Trophoblast cell (in vitro differentiated cells and primary cell): ENCODE data around the gene FAM120B.

Experiments used
- DNase-seq, 2 donors: peaks; one replicate each; pipeline ENCODE4 v3.0.0-alpha.2; 2016
- H2AFZ ChIP-seq: 2 replicates; pipeline ENCODE4 v1.6.1; 2013; ENCODE audit warnings: low read length, moderate library complexity, mild to moderate bottlenecking; ENCODE audit not compliant: insufficient read depth, poor library complexity
- H2AK5ac ChIP-seq: 2 replicates; pipeline ENCODE4 v1.6.1; 2013; ENCODE audit warnings: mild to moderate bottlenecking, low read length
- H2BK120ac ChIP-seq: 2 replicates; pipeline ENCODE4 v1.6.1; 2013; ENCODE audit warnings: low read length, mild to moderate bottlenecking, moderate library complexity; ENCODE audit not compliant: insufficient read depth, poor library complexity
- H2BK12ac ChIP-seq: 2 replicates; pipeline ENCODE4 v1.6.1; 2013; ENCODE audit warnings: mild to moderate bottlenecking, low read length, moderate library complexity
- H2BK5ac ChIP-seq: 2 replicates; pipeline ENCODE4 v1.6.1; 2013; ENCODE audit warnings: low read length, low read depth, moderate library complexity, mild to moderate bottlenecking; ENCODE audit not compliant: poor library complexity
- H3K14ac ChIP-seq: 2 replicates; pipeline ENCODE4 v1.6.1; 2013; ENCODE audit warnings: mild to moderate bottlenecking, low read length
- H3K18ac ChIP-seq: 2 replicates; pipeline ENCODE4 v1.6.1; 2013; ENCODE audit warnings: mild to moderate bottlenecking, low read length
- H3K23ac ChIP-seq: 2 replicates; pipeline ENCODE4 v1.6.1; 2013; ENCODE audit warnings: low read length
- H3K27ac ChIP-seq: 2 replicates; pipeline ENCODE4 v1.5.1; 2013; ENCODE audit warnings: low read depth, mild to moderate bottlenecking, inconsistent platforms, low read length, moderate library complexity
- H3K27me3 ChIP-seq: 2 replicates; pipeline ENCODE4 v1.6.1; 2013; ENCODE audit warnings: inconsistent platforms, mild to moderate bottlenecking, low read length, moderate library complexity; ENCODE audit not compliant: insufficient read depth
- H3K36me3 ChIP-seq, 2 experiments: 1 replicate in 1 of 2; 2 replicates in 1 of 2; pipeline ENCODE4 v1.6.1; 2013; ENCODE audit warnings: low read length in 2 of 2, mild to moderate bottlenecking in 2 of 2, moderate library complexity in 1 of 2; ENCODE audit not compliant: insufficient read depth in 2 of 2, control insufficient read depth in 1 of 2
- H3K4ac ChIP-seq: 2 replicates; pipeline ENCODE4 v1.6.1; 2013; ENCODE audit warnings: low read depth, mild to moderate bottlenecking, low read length, moderate library complexity
- H3K4me1 ChIP-seq, 2 experiments: 1 replicate in 1 of 2; 2 replicates in 1 of 2; pipeline ENCODE4 v1.6.1; 2013; ENCODE audit warnings: low read length in 2 of 2, mild to moderate bottlenecking in 2 of 2, moderate library complexity in 1 of 2; ENCODE audit not compliant: insufficient read depth in 2 of 2, control insufficient read depth in 1 of 2
- H3K4me2 ChIP-seq: 2 replicates; pipeline ENCODE4 v1.6.1; 2013; ENCODE audit warnings: inconsistent platforms, mild to moderate bottlenecking, low read length, moderate library complexity
- H3K4me3 ChIP-seq: 2 replicates; pipeline ENCODE4 v1.5.1; 2013; ENCODE audit warnings: mild to moderate bottlenecking, low read depth, low read length, inconsistent platforms
- H3K79me1 ChIP-seq: one replicate; pipeline ENCODE4 v1.6.1; 2013; ENCODE audit warnings: low read length
- H3K79me2 ChIP-seq: 2 replicates; pipeline ENCODE4 v1.6.1; 2013; ENCODE audit warnings: low read length, mild to moderate bottlenecking; ENCODE audit not compliant: control insufficient read depth, insufficient read depth, poor library complexity
- H3K9ac ChIP-seq: 2 replicates; pipeline ENCODE4 v1.6.1; 2013; ENCODE audit warnings: mild to moderate bottlenecking, low read length
- H3K9me3 ChIP-seq: 2 replicates; pipeline ENCODE4 v1.6.1; 2013; ENCODE audit warnings: low read depth, mild to moderate bottlenecking, control low read depth, inconsistent platforms, low read length; ENCODE audit not compliant: insufficient read depth
- H4K12ac ChIP-seq: 2 replicates; pipeline ENCODE4 v1.6.1; 2013; ENCODE audit warnings: low read depth, mild to moderate bottlenecking, low read length, moderate library complexity
- H4K8ac ChIP-seq: 2 replicates; pipeline ENCODE4 v1.6.1; 2013; ENCODE audit warnings: low read depth, mild to moderate bottlenecking, low read length, moderate library complexity
- H4K91ac ChIP-seq: one replicate; pipeline ENCODE4 v1.6.1; 2013; ENCODE audit warnings: low read depth, mild to moderate bottlenecking, low read length, moderate library complexity
- WGBS: extraction: QIAGEN DNeasy Blood & Tissue Kit; methylation state at CpG from one replicate; pipeline ENCODE4 v1.1.7; 2013; ENCODE audit warnings: missing lambda C conversion rate; ENCODE audit not compliant: insufficient read length, insufficient coverage; ENCODE audit errors: extremely low coverage; 5-methylcytosine and 5-hydroxymethylcytosine counted together

The FAM120B gene

DNA sequence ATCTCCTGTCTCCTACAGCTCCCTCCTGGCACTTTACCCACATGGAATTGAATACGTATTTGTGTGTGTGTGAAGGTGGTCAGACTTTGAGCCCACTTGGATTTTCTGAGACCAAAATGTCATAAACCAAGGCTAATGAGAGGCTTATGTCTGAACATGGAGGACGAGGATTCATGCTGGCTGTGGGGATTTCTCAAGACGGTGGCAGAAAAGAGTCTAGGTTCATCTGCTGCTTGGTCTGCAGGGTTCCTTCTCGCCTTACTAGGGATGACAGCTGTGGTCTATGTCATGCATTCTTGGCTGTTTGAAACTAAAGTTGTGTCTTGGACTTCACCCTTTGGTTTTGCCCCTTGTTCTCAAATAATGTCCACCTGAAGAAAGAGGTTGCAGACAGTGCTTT is 58.6 kb downstream of the FAM120B start:
- Histone ChIP-seq H2AFZ (no peak overlapping the region), H4K91ac (no peak overlapping the region), H2BK5ac (no peak overlapping the region), H2BK120ac (no peak overlapping the region), H4K8ac (no peak overlapping the region), H3K9me3 (no peaks in the 10 kb centered on the region), H3K4me3 (no peak overlapping the region), H3K79me2 (no peaks in the 10 kb centered on the region), H3K4me2 (no peak overlapping the region), H3K18ac (no peak overlapping the region), H3K27ac (no peak overlapping the region), H3K4me1 (no peaks in the 10 kb centered on the region), H4K12ac (no peak overlapping the region), H3K14ac (no peak overlapping the region), H3K23ac (no peak overlapping the region), H3K27me3 (no peaks in the 10 kb centered on the region), H3K4ac (no peak overlapping the region), H2BK12ac (no peak overlapping the region), H3K9ac (no peak overlapping the region), H3K79me1 (no peaks in the 10 kb centered on the region), H2AK5ac (no peak overlapping the region), H3K36me3 (peaks cover 16 to 17% of the 10 kb centered on the region in 2 experiments)
- WGBS = no CpG with 5 or more reads among the region's 4 CpGs
- no peak for DNase-seq

DNA sequence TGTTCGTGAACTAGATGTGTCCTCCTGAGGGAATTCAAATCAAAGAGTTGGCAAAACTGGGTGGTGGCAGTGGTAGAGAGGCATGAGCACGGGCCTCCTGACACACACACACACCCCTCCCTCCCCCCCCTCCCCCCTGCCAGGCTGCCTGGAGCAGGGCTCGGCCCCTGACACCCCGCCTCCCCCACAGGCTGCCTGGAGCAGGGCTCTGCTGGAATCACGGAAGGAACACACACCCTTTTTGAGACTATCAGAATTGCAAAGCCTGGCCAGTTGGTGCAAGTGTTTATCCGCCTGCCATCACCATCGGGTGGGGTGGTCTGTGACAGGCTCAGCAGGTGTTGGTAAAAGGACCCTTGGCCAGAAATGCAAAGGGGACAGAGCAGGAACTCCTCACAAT is 59.0 kb downstream of the FAM120B start:
- H2AK5ac ChIP-seq = no peak overlapping the region
- WGBS = no CpG with 5 or more reads among the region's 7 CpGs
- H2BK5ac ChIP-seq = no peak overlapping the region
- no peak overlapping the region for H3K27ac ChIP-seq
- H3K36me3 ChIP-seq = peaks cover 14 to 18% of the 10 kb centered on the region in 2 experiments
- no peak overlapping the region for H3K23ac ChIP-seq
- H2BK120ac ChIP-seq = no peak overlapping the region
- H3K4me1 ChIP-seq = no peaks in the 10 kb centered on the region
- H3K79me1 ChIP-seq = no peaks in the 10 kb centered on the region
- no peak overlapping the region for H3K18ac ChIP-seq
- H3K27me3 ChIP-seq = no peaks in the 10 kb centered on the region
- H3K79me2 ChIP-seq = no peaks in the 10 kb centered on the region
- H3K4me2 ChIP-seq = no peak overlapping the region
- no peak overlapping the region for H3K9ac ChIP-seq
- H4K8ac ChIP-seq = no peak overlapping the region
- H3K4ac ChIP-seq = no peak overlapping the region
- no peak overlapping the region for H2AFZ ChIP-seq
- DNase-seq = no peak
- H4K91ac ChIP-seq = no peak overlapping the region
- no peak overlapping the region for H4K12ac ChIP-seq
- H3K9me3 ChIP-seq = no peaks in the 10 kb centered on the region
- no peak overlapping the region for H2BK12ac ChIP-seq
- H3K14ac ChIP-seq = no peak overlapping the region
- no peak overlapping the region for H3K4me3 ChIP-seq

DNA sequence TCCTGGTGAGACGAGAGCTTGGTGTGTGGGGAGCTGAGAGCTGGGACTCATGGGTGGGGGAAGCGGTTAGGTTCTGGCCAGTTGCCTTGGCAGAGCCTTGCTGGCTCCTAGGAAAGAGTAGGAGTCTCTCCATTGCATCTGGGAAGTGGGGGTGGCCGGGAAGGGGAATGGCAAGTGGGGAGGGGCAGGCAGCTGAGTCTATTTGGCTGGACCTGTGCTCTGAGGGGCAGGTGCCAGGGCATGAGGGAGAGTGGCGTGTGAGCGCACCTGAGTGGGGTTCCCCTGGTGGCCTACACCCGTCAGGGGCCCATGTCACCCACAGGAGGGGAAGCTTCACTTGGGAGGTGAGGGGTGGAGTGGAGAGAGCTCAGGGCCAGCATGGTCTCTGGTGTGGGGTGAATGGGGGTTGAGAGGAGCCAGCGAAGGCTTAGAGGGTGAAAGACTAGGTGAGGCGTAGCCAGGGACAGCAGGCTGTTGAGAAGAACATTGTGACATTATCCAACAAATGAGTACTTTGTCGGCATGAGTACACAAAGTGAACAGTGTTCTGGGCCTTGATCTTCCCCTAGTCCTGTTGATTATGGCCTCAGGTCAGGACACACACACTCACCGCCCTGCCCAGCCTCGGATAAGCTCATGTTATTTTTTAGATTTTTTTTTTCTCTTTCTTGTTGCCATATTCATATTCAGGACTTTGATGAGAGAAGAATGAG is 59.8 kb downstream of the FAM120B start:
- no peak overlapping the region for H2BK5ac ChIP-seq
- peaks cover 10 to 15% of the 10 kb centered on the region in 2 experiments for H3K36me3 ChIP-seq
- H3K14ac ChIP-seq = no peak overlapping the region
- H4K8ac ChIP-seq = no peak overlapping the region
- H3K9ac ChIP-seq = no peak overlapping the region
- no peak overlapping the region for H4K12ac ChIP-seq
- no peak overlapping the region for H2BK120ac ChIP-seq
- no peak overlapping the region for H2BK12ac ChIP-seq
- H3K27me3 ChIP-seq = no peaks in the 10 kb centered on the region
- WGBS = no CpG with 5 or more reads among the region's 11 CpGs
- H4K91ac ChIP-seq = no peak overlapping the region
- H3K79me2 ChIP-seq = no peaks in the 10 kb centered on the region
- no peak overlapping the region for H3K4me3 ChIP-seq
- no peak overlapping the region for H3K4me2 ChIP-seq
- no peaks in the 10 kb centered on the region for H3K4me1 ChIP-seq
- H3K79me1 ChIP-seq = no peaks in the 10 kb centered on the region
- DNase-seq = no peak
- H3K27ac ChIP-seq = no peak overlapping the region
- no peak overlapping the region for H3K23ac ChIP-seq
- no peak overlapping the region for H2AFZ ChIP-seq
- no peaks in the 10 kb centered on the region for H3K9me3 ChIP-seq
- no peak overlapping the region for H3K4ac ChIP-seq
- no peak overlapping the region for H3K18ac ChIP-seq
- H2AK5ac ChIP-seq = no peak overlapping the region

DNA sequence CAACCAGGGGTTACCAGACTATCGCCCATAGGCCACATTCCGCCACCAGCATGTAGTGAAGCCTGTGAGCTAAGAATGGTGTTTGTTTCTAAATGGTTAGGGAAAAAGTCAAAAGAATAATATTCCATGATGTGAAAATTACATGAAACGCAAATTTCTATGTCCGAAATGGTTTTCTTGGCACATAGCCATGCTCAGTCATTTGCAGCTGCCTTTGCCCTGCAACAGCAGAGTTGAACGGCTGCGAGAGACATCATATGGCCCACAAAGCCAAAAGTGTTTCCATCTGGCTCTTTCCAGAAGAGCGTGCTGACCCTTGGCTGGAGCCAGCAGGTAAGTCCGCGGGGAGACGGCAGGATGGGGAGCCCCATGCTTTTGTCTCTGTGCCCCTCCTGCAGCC is 60.7 kb downstream of the FAM120B start:
- Histone ChIP-seq H2BK12ac (no peak overlapping the region), H3K4me2 (no peak overlapping the region), H3K36me3 (peaks cover 10 to 15% of the 10 kb centered on the region in 2 experiments), H3K4ac (no peak overlapping the region), H3K18ac (no peak overlapping the region), H3K4me3 (no peak overlapping the region), H3K4me1 (no peaks in the 10 kb centered on the region), H2BK120ac (no peak overlapping the region), H4K12ac (no peak overlapping the region), H2AFZ (no peak overlapping the region), H2BK5ac (no peak overlapping the region), H2AK5ac (no peak overlapping the region), H3K79me1 (no peaks in the 10 kb centered on the region), H3K9ac (no peak overlapping the region), H3K79me2 (no peaks in the 10 kb centered on the region), H3K23ac (no peak overlapping the region), H3K9me3 (no peaks in the 10 kb centered on the region), H3K14ac (no peak overlapping the region), H4K91ac (no peak overlapping the region), H3K27me3 (no peaks in the 10 kb centered on the region), H4K8ac (no peak overlapping the region), H3K27ac (no peak overlapping the region)
- no peak for DNase-seq
- WGBS = no CpG with 5 or more reads among the region's 10 CpGs
